ENCODE results near the gene KCNH1. TPM values are rescaled to one million over a fixed set of nuclear protein-coding genes. Genes with fewer than 3 reads are reported as not detected.

Gene KCNH1
- total RNA-seq, 1 donor from 2014 or later, result 15.5 TPM

GRCh38 chr1:210978974-210979354, 155.0 kb downstream of the KCNH1 start:
- Histone ChIP-seq H3K79me2 (ENCODE audit: insufficient read depth, low read length) (no peaks in the 10 kb centered on the region), H3K4me3 (ENCODE audit: insufficient read depth, low read depth, low read length) (no peak overlapping the region), H2AFZ (ENCODE audit: low read depth, low read length) (no peak overlapping the region), H3K27ac (ENCODE audit: low read depth, low read length) (no peak overlapping the region), H3K27me3 (ENCODE audit: insufficient read depth, low read length) (no peaks in the 10 kb centered on the region), H3K9ac (ENCODE audit: low read length) (no peak overlapping the region), H3K9me3 (ENCODE audit: insufficient read depth, low read depth, low read length) (no peaks in the 10 kb centered on the region), H3K36me3 (ENCODE audit: insufficient read depth, low read length) (no peaks in the 10 kb centered on the region), H3K4me1 (ENCODE audit: insufficient read depth, low read length) (no peaks in the 10 kb centered on the region), H4K20me1 (ENCODE audit: insufficient read depth, low read length) (no peaks in the 10 kb centered on the region), H3K4me2 (ENCODE audit: low read length) (no peak overlapping the region)
- FAIRE-seq (no peak), DNase-seq (ENCODE audit: low read depth) (no peak)
- no peak for TF ChIP-seq EZH2 (IDR thresholded peaks at IDR 0.05; ENCODE audit: insufficient read depth, low read length)
- TF ChIP-seq, protein P1, sequence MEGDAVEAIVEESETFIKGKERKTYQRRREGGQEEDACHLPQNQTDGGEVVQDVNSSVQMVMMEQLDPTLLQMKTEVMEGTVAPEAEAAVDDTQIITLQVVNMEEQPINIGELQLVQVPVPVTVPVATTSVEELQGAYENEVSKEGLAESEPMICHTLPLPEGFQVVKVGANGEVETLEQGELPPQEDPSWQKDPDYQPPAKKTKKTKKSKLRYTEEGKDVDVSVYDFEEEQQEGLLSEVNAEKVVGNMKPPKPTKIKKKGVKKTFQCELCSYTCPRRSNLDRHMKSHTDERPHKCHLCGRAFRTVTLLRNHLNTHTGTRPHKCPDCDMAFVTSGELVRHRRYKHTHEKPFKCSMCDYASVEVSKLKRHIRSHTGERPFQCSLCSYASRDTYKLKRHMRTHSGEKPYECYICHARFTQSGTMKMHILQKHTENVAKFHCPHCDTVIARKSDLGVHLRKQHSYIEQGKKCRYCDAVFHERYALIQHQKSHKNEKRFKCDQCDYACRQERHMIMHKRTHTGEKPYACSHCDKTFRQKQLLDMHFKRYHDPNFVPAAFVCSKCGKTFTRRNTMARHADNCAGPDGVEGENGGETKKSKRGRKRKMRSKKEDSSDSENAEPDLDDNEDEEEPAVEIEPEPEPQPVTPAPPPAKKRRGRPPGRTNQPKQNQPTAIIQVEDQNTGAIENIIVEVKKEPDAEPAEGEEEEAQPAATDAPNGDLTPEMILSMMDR (IDR thresholded peaks at IDR 0.05; ENCODE audit: insufficient read depth, low read depth, low read length), result no peak
- H3K36me3 Mint-ChIP-seq (ENCODE audit: low read depth, unreplicated experiment), result peaks cover 3% of the 10 kb centered on the region
- H3K4me3 Mint-ChIP-seq (ENCODE audit: unreplicated experiment), result no peak overlapping the region
- no peak overlapping the region for H3K27ac Mint-ChIP-seq (ENCODE audit: unreplicated experiment)
- peaks cover 18% of the 10 kb centered on the region for H3K4me1 Mint-ChIP-seq (ENCODE audit: low read depth, unreplicated experiment)
- no peaks in the 10 kb centered on the region for H3K27me3 Mint-ChIP-seq (ENCODE audit: low read depth, unreplicated experiment)
- peaks cover 6% of the 10 kb centered on the region for H3K9me3 Mint-ChIP-seq (ENCODE audit: unreplicated experiment)

- no peaks in the 10 kb centered on the region for H3K36me3 ChIP-seq (ENCODE audit: insufficient read depth, low read length)
- no peak overlapping the region for H3K4me2 ChIP-seq (ENCODE audit: low read length)
- H3K27ac Mint-ChIP-seq (ENCODE audit: unreplicated experiment), result no peak overlapping the region
- DNase-seq (ENCODE audit: low read depth), result no peak
- H3K27me3 Mint-ChIP-seq (ENCODE audit: low read depth, unreplicated experiment), result no peaks in the 10 kb centered on the region
- H3K4me1 Mint-ChIP-seq (ENCODE audit: low read depth, unreplicated experiment), result peaks cover 18% of the 10 kb centered on the region
- peaks cover 4% of the 10 kb centered on the region for H3K9me3 Mint-ChIP-seq (ENCODE audit: unreplicated experiment)
- no peak for FAIRE-seq
- TF ChIP-seq, protein P1 (IDR thresholded peaks at IDR 0.05; ENCODE audit: insufficient read depth, low read depth, low read length), result no peak
- TF ChIP-seq EZH2 (IDR thresholded peaks at IDR 0.05; ENCODE audit: insufficient read depth, low read length), result no peak
- no peaks in the 10 kb centered on the region for H3K4me1 ChIP-seq (ENCODE audit: insufficient read depth, low read length)
- H3K9me3 ChIP-seq (ENCODE audit: insufficient read depth, low read depth, low read length), result no peaks in the 10 kb centered on the region
- H3K27me3 ChIP-seq (ENCODE audit: insufficient read depth, low read length), result no peaks in the 10 kb centered on the region
- no peak overlapping the region for H3K4me3 ChIP-seq (ENCODE audit: insufficient read depth, low read depth, low read length)
- H3K36me3 Mint-ChIP-seq (ENCODE audit: low read depth, unreplicated experiment), result peaks cover 3% of the 10 kb centered on the region
- H3K4me3 Mint-ChIP-seq (ENCODE audit: unreplicated experiment), result no peak overlapping the region
- H3K9ac ChIP-seq (ENCODE audit: low read length), result no peak overlapping the region
- H2AFZ ChIP-seq (ENCODE audit: low read depth, low read length), result no peak overlapping the region
- H3K27ac ChIP-seq (ENCODE audit: low read depth, low read length), result no peak overlapping the region
- H4K20me1 ChIP-seq (ENCODE audit: insufficient read depth, low read length), result no peaks in the 10 kb centered on the region
- no peaks in the 10 kb centered on the region for H3K79me2 ChIP-seq (ENCODE audit: insufficient read depth, low read length)
These were observed 155.5 kb downstream of the KCNH1 start for GRCh38 chr1:210978316-210978973.

DNA sequence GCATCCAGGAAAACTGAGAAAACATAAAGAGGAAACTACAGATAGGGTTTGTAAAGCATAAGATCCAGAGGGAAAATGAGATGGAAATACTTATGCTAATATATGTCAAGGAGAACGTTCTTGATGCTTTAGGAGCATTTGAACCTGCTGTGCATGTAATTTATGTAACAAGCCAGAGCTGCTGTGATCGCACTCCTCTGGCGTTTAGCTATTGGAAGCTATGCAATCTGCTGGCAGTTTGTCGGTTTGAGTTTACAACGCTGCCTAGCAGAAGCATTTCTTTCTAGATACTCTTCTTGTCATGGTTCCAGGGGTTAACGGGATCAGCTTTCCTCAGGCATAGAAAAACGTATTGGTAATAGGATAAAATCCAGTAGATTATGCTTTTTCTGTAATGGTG, 182.7 kb downstream of the KCNH1 start:
- no peak overlapping the region for H3K4me3 ChIP-seq (ENCODE audit: insufficient read depth, low read depth, low read length)
- no peak overlapping the region for H3K4me3 Mint-ChIP-seq (ENCODE audit: unreplicated experiment)
- TF ChIP-seq EZH2 (IDR thresholded peaks at IDR 0.05; ENCODE audit: insufficient read depth, low read length), result no peak
- no peaks in the 10 kb centered on the region for H3K36me3 ChIP-seq (ENCODE audit: insufficient read depth, low read length)
- no peaks in the 10 kb centered on the region for H3K4me1 ChIP-seq (ENCODE audit: insufficient read depth, low read length)
- H3K4me1 Mint-ChIP-seq (ENCODE audit: low read depth, unreplicated experiment), result peaks cover 8% of the 10 kb centered on the region
- no peak for FAIRE-seq
- no peaks in the 10 kb centered on the region for H3K9me3 ChIP-seq (ENCODE audit: insufficient read depth, low read depth, low read length)
- peaks cover 4% of the 10 kb centered on the region for H3K36me3 Mint-ChIP-seq (ENCODE audit: low read depth, unreplicated experiment)
- H3K27me3 ChIP-seq (ENCODE audit: insufficient read depth, low read length), result no peaks in the 10 kb centered on the region
- H3K4me2 ChIP-seq (ENCODE audit: low read length), result no peak overlapping the region
- H3K27me3 Mint-ChIP-seq (ENCODE audit: low read depth, unreplicated experiment), result peaks cover 2% of the 10 kb centered on the region
- H4K20me1 ChIP-seq (ENCODE audit: insufficient read depth, low read length), result no peaks in the 10 kb centered on the region
- no peaks in the 10 kb centered on the region for H3K79me2 ChIP-seq (ENCODE audit: insufficient read depth, low read length)
- DNase-seq (ENCODE audit: low read depth), result no peak
- no peak overlapping the region for H3K9ac ChIP-seq (ENCODE audit: low read length)
- no peak overlapping the region for H3K27ac ChIP-seq (ENCODE audit: low read depth, low read length)
- H2AFZ ChIP-seq (ENCODE audit: low read depth, low read length), result no peak overlapping the region
- no peaks in the 10 kb centered on the region for H3K9me3 Mint-ChIP-seq (ENCODE audit: unreplicated experiment)
- no peak overlapping the region for H3K27ac Mint-ChIP-seq (ENCODE audit: unreplicated experiment)

Measured in astrocyte (in vitro differentiated cells and primary cell).